ENCODE measurements around the gene TMEM18.

TMEM18 gene

DNA sequence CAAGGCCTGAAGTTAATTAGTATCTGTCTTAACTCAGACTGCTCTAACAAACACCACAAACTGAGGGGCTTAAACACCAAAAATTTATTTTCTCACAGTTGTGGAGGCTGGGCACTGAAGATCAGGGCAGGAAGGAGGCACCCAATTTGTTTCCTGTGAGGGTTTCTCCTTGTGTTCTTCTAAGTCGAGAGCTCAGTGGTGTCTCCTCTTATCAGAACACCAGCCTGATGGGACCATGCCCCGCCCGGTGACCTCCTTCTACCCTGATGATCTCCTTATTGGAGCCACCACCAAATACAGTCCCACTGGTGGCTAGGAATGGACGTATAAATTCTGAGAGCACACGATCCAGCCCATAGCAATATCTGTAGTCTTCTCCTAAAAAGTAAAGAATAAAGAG is 20.5 kb downstream of the TMEM18 start:
- no peak for DNase-seq (ENCODE audit: low spot score)
- TF ChIP-seq, protein P1, sequence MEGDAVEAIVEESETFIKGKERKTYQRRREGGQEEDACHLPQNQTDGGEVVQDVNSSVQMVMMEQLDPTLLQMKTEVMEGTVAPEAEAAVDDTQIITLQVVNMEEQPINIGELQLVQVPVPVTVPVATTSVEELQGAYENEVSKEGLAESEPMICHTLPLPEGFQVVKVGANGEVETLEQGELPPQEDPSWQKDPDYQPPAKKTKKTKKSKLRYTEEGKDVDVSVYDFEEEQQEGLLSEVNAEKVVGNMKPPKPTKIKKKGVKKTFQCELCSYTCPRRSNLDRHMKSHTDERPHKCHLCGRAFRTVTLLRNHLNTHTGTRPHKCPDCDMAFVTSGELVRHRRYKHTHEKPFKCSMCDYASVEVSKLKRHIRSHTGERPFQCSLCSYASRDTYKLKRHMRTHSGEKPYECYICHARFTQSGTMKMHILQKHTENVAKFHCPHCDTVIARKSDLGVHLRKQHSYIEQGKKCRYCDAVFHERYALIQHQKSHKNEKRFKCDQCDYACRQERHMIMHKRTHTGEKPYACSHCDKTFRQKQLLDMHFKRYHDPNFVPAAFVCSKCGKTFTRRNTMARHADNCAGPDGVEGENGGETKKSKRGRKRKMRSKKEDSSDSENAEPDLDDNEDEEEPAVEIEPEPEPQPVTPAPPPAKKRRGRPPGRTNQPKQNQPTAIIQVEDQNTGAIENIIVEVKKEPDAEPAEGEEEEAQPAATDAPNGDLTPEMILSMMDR (IDR thresholded peaks at IDR 0.05; ENCODE audit: extremely low read depth, missing control alignments), result no peak

DNA sequence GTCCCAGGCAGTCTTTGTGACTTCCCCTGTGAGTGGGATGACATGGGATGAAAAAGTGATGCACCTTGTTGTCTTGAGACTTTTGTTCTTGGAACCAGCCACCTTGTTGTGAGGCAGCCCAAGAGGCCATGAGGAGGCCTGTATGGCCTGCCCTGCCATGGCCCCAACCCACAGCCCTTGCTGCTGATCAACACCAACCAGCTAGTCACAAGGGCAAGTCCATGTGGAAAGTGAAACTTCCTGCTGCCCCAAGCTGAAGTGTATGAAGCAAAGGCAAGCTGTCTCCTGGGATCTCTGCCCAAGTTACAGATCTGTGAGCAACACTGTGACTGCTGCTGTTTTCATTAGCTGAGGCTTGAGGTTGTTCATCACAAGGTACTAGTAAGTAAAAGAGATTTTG is 21.6 kb downstream of the TMEM18 start:
- DNase-seq (ENCODE audit: low spot score), result no peak

DNA sequence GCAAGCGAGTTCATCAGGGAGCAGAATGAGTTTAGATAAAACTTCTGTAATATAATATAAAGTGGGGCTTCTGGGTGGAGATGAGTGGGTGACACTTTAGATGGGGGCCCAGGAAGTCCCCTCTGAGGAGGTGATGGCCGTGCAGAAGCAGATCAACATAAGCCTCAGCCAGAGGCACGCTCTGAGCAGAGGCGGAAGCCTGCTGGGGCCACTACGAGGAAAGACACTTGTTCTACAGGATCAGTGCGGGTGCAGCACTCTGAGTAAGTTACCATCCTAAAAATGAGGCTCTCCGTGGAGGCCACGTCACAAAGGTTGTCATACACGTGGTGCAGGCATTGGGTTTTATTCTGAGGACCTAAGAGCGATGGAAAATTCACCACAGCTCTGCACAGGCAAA is 22.3 kb downstream of the TMEM18 start:
- TF ChIP-seq, protein P1 (IDR thresholded peaks at IDR 0.05; ENCODE audit: extremely low read depth, missing control alignments), result no peak
- no peak for DNase-seq (ENCODE audit: low spot score)

More for the DNA sequence above, 21.6 kb downstream of the TMEM18 start:
- TF ChIP-seq, protein P1 (IDR thresholded peaks at IDR 0.05; ENCODE audit: extremely low read depth, missing control alignments), result no peak

DNA sequence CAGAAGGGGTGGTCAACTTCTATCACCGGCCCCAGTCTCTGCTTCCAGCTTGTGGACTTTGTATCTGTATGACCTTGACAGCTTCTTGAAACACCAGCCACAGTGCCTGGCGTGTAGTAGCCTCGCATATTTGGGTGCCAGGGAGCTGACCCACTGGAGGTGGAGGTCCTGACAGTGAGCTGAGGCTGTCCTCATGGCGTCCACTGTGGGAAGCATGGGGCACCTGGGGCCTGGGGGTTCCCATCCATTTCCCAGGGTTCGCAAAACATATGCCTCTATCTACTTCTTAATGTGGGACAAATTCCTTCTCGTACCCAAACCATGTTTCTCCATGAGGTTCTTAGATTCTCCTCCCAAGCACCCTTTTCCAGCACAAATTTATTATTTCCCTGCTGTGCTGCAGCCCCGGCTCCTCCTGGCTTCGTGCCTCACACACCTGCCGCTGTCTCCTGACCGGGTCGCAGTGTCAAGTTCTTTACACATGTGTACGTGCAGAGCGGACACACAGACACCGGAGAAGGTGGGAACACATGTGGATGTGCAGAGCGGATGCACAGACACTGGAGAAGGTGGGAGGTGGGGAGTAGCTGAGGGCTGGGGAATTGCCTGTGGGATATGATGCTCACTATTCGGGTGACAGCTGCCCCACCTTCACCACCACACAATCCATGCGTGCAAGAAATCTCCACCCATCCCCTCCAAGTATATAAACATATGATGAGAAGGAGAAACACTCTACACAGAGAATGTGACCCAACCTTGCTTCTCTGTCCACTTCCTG is 23.4 kb downstream of the TMEM18 start:
- DNase-seq (ENCODE audit: low spot score), result no peak
- TF ChIP-seq, protein P1 (IDR thresholded peaks at IDR 0.05; ENCODE audit: extremely low read depth, missing control alignments), result no peak

DNA sequence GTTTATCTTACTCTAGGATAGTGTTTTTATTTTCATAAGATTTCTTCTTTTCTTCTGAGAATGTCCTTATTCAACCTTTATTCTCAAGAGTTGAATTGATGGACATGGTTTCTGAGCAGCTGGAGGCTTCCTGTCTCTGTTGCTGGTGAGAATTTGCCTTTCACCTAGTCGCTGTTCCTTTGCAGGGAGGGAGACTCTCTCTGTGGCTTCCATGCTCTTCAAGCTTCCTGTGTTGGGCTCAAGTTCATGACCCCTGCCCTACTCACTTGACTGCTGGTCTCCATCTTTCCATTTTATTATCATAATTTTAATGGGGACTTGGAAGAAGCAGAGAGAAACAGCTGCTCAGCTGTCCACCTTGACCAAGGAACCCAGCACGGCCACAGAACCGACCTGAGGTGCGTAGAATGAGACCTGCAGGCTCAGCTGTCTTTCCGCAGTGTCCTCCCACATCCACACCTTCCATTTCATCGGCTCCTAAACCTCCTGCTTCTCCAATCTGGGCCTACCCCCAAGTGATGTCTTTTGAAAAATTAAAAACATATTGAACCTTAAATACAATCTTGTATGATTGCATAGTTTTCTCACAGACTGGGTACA is 24.2 kb downstream of the TMEM18 start:
- TF ChIP-seq, protein P1 (IDR thresholded peaks at IDR 0.05; ENCODE audit: extremely low read depth, missing control alignments), result no peak

DNA sequence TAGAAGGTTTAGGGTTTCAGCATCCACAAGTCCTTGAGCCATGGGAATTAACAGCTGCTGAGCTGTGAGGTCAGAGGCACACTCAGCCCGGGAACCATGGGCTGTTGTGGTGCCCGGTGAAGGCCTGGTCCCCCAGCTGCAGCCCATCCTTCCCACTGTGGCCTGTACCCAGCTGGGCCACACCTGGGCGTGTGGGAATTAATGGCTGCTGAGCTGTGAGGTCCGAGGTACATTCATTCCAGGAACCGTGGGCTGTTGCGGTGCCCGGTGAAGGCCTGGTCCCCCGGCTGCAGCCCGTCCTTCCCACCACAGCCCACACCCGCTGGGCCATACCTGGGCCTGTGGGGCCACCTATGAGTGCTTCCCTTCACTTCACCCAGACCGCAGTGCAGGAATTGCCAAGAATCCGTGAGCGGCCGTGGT is 25.2 kb downstream of the TMEM18 start:
- TF ChIP-seq, protein P1 (IDR thresholded peaks at IDR 0.05; ENCODE audit: extremely low read depth, missing control alignments), result no peak
- DNase-seq (ENCODE audit: low spot score), result no peak

More for the DNA sequence above, 24.2 kb downstream of the TMEM18 start:
- DNase-seq (ENCODE audit: low spot score), result no peak

Data from GM20000 (cell line).